HL-60 (cell line): ENCODE measurements around the gene TASP1.

Experiments
- DNase-seq, 2 experiments: peaks; one replicate each; pipeline ENCODE4 v3.0.0-alpha.2; 2010 to 2020; ENCODE audit warnings: low read depth in 1 of 2, low spot score in 1 of 2
- H3K27ac ChIP-seq: fragments of 250-450 bp; sonication (Bioruptor Pico); replicated peaks from 2 replicates; pipeline ENCODE4 v1.5.1; 2020; ENCODE audit warnings: mild to moderate bottlenecking, moderate library complexity
- H3K27me3 ChIP-seq: fragments of 250-450 bp; sonication (Bioruptor Pico); 2 replicates; pipeline ENCODE4 v1.5.1; 2021; ENCODE audit warnings: mild to moderate bottlenecking, moderate library complexity; ENCODE audit not compliant: insufficient read depth, poor library complexity, severe bottlenecking
- H3K4me3 ChIP-seq: replicated peaks from 2 replicates; pipeline ENCODE4 v1.5.1; 2011; ENCODE audit warnings: mild to moderate bottlenecking, control low read depth, low read length; ENCODE audit not compliant: insufficient read depth
- GABPA ChIP-seq: IDR thresholded peaks from 2 replicates; pipeline ENCODE4 v1.6.1; 2012; ENCODE audit warnings: low read depth
- POLR2AphosphoS5 ChIP-seq: IDR thresholded peaks from 2 replicates; pipeline ENCODE4 v1.6.1; 2012; ENCODE audit warnings: low read depth
- SPI1 ChIP-seq: IDR thresholded peaks from 2 replicates; pipeline ENCODE4 v1.6.1; 2012; ENCODE audit warnings: low read depth, mild to moderate bottlenecking, borderline replicate concordance
- TF ChIP-seq, protein P1 (sequence below): IDR thresholded peaks from 2 replicates; pipeline ENCODE4 v1.6.1; 2012; ENCODE audit warnings: low read depth; ENCODE audit not compliant: insufficient replicate concordance
- TF ChIP-seq, protein P2 (sequence below): IDR thresholded peaks from one replicate; pipeline ENCODE4 v1.5.1; 2011; ENCODE audit warnings: low read length, control low read depth, inconsistent platforms; ENCODE audit not compliant: insufficient read depth

Gene TASP1

DNA sequence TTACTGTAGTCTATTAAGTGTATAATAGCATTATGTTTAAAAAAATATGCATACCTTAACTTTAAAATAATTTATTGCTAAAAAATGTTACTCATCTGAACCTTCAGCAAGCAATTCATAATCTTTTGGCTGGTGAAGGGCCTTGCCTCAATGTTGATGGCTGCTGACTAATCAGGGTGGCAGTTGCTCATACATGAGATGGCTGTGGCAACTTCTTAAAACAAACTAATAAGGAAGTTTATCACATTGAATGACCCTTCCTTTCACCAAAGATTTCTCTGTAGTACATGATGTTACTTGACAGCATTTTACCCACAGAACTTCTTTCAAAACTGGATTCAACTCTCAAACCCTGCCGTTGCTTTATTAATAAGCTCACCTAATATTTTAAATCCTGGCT is 84.0 kb downstream of the TASP1 start:
- TF ChIP-seq GABPA (no peak), SPI1 (no peak), POLR2AphosphoS5 (no peak)
- TF ChIP-seq, protein P1, sequence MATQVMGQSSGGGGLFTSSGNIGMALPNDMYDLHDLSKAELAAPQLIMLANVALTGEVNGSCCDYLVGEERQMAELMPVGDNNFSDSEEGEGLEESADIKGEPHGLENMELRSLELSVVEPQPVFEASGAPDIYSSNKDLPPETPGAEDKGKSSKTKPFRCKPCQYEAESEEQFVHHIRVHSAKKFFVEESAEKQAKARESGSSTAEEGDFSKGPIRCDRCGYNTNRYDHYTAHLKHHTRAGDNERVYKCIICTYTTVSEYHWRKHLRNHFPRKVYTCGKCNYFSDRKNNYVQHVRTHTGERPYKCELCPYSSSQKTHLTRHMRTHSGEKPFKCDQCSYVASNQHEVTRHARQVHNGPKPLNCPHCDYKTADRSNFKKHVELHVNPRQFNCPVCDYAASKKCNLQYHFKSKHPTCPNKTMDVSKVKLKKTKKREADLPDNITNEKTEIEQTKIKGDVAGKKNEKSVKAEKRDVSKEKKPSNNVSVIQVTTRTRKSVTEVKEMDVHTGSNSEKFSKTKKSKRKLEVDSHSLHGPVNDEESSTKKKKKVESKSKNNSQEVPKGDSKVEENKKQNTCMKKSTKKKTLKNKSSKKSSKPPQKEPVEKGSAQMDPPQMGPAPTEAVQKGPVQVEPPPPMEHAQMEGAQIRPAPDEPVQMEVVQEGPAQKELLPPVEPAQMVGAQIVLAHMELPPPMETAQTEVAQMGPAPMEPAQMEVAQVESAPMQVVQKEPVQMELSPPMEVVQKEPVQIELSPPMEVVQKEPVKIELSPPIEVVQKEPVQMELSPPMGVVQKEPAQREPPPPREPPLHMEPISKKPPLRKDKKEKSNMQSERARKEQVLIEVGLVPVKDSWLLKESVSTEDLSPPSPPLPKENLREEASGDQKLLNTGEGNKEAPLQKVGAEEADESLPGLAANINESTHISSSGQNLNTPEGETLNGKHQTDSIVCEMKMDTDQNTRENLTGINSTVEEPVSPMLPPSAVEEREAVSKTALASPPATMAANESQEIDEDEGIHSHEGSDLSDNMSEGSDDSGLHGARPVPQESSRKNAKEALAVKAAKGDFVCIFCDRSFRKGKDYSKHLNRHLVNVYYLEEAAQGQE: no peak
- TF ChIP-seq, protein P2, sequence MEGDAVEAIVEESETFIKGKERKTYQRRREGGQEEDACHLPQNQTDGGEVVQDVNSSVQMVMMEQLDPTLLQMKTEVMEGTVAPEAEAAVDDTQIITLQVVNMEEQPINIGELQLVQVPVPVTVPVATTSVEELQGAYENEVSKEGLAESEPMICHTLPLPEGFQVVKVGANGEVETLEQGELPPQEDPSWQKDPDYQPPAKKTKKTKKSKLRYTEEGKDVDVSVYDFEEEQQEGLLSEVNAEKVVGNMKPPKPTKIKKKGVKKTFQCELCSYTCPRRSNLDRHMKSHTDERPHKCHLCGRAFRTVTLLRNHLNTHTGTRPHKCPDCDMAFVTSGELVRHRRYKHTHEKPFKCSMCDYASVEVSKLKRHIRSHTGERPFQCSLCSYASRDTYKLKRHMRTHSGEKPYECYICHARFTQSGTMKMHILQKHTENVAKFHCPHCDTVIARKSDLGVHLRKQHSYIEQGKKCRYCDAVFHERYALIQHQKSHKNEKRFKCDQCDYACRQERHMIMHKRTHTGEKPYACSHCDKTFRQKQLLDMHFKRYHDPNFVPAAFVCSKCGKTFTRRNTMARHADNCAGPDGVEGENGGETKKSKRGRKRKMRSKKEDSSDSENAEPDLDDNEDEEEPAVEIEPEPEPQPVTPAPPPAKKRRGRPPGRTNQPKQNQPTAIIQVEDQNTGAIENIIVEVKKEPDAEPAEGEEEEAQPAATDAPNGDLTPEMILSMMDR: no peak
- H3K4me3 ChIP-seq: no peak overlapping the region
- DNase-seq: no peak
- no peak overlapping the region for H3K27ac ChIP-seq
- no peaks in the 10 kb centered on the region for H3K27me3 ChIP-seq

DNA sequence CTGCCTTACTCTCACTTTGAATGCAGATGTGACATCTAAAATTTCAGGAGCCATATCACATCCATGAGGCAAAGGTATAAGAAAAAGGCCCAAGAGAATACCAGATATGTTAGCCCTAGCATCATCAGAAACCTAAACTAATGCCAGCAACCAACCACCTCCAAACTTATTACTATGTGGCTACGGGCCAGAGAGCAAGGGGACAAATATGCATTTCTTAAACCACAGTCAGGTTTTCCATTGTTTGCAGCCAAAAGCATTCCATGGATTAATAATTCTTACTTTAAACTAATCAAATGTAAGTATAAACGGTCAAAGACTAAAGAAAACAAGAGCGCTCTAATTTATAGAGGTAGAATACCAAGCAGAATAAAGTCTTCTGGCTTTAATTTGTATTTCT is 84.7 kb downstream of the TASP1 start:
- no peak for DNase-seq
- Histone ChIP-seq H3K27me3 (no peaks in the 10 kb centered on the region), H3K4me3 (no peak overlapping the region), H3K27ac (no peak overlapping the region)
- TF ChIP-seq, protein P1: no peak
- TF ChIP-seq, protein P2: no peak
- no peak for TF ChIP-seq POLR2AphosphoS5
- TF ChIP-seq GABPA: no peak
- TF ChIP-seq SPI1: no peak

DNA sequence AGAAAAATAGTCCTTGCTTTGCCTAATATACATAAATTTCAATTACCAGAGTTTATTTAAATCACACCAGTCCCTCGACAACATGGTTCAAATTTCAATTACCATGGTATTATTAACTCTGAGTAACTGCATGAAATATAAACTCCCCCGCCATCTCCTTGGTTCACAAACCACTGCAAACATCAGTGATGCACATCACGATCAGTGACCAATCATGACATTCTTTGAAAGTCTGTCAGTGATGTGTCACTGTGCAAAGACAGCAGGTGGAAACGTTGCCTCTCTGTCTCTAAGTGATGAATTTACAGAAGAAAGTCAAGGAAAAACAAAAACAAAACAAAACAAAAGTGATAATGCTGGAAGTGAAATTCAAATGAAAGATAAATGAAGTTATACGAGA is 86.7 kb downstream of the TASP1 start:
- TF ChIP-seq POLR2AphosphoS5 (no peak), SPI1 (no peak), GABPA (no peak)
- TF ChIP-seq, protein P2: no peak
- no peak overlapping the region for H3K27ac ChIP-seq
- DNase-seq: no peak
- H3K4me3 ChIP-seq: no peak overlapping the region
- no peaks in the 10 kb centered on the region for H3K27me3 ChIP-seq

DNA sequence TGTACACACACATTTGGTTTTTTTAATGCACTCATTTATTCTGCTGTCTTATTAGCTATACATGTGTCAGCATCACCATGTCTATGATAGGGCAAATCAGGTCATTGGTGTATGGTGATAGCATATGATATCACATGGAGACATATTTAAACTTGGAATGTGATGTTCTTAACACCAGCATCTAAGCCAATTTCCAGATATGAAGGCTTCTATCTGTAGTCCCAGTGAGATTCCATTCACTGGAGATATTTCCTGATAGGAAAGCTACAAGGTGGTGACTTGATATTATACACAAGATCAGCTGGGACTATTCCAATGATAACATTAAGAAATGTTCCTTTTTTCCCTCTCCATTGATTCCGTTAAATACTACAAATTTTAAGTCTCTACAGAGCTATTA is 89.3 kb downstream of the TASP1 start:
- no peak overlapping the region for H3K27ac ChIP-seq
- H3K4me3 ChIP-seq: no peak overlapping the region
- TF ChIP-seq POLR2AphosphoS5 (no peak), GABPA (no peak), SPI1 (no peak)
- TF ChIP-seq, protein P1: no peak
- TF ChIP-seq, protein P2: no peak
- no peak for DNase-seq
- H3K27me3 ChIP-seq: no peaks in the 10 kb centered on the region
